K562 (cell line): ENCODE measurements around the gene SH3BP4. TPM values are rescaled to one million over a fixed set of nuclear protein-coding genes. Genes with fewer than 3 reads are reported as not detected.

ENCODE experiments used
- ATAC-seq: fragments of 200-7000 bp; cut with Tn5 transposase; 3 replicates; pipeline ENCODE4 v1.9.1; 2020; ENCODE audit warnings: moderate library complexity
- BruUV-seq: library from RNA; stranded (reverse); fragments of 400-500 nt; replicated peaks from 2 replicates; lab custom pipeline; 2021; lab: Mats Ljungman, UMichigan
- CTCF ChIA-PET: fragments of 300-600 bp; formaldehyde crosslinking; extraction: SDS; loops from one replicate; lab custom pipeline; 2021; ENCODE audit warnings: low intra/inter-chr PET ratio; lab: Yijun Ruan, JAX
- POLR2A ChIA-PET: fragments of 300-600, 350-650 bp; sonication (Branson Sonifier 250); formaldehyde crosslinking; extraction: SDS; loops from one replicate; lab custom pipeline; 2021; ENCODE audit warnings: antibody characterized with exemption, inconsistent platforms; lab: Yijun Ruan, JAX
- DNase-seq, 4 experiments: peaks; one replicate each; pipeline versions ENCODE4 v3.0.0 to v3.0.0-alpha.2; 2011 to 2018; ENCODE audit warnings: low spot score in 3 of 4, mixed read lengths in 3 of 4; ENCODE audit errors: extremely low read depth in 1 of 4
- FAIRE-seq: peaks from 2 replicates; lab custom pipeline; 2011; peaks lifted over from hg19 to GRCh38; lab: Jason Lieb, UNC
- H2AFZ ChIP-seq: 2 replicates; pipeline ENCODE4 v1.6.0; 2011; ENCODE audit warnings: low read depth, low read length, control low read depth, inconsistent platforms
- H3K27ac ChIP-seq: fragments of 200-600 bp; 3 replicates; pipeline ENCODE4 v1.8.0; 2011; ENCODE audit warnings: low read depth, mild to moderate bottlenecking, control low read depth, inconsistent platforms, low read length, moderate library complexity, mixed read lengths; ENCODE audit errors: extremely low read depth
- H3K27me3 ChIP-seq, 2 experiments: fragments of 300-600 bp in 1 of 2; 2 replicates in 1 of 2; 3 replicates in 1 of 2; pipeline versions ENCODE4 v1.6.0 to v1.8.0; 2011; ENCODE audit warnings: inconsistent platforms in 2 of 2, low read length in 2 of 2, mild to moderate bottlenecking in 1 of 2, mixed read lengths in 1 of 2, moderate library complexity in 1 of 2; ENCODE audit not compliant: control insufficient read depth in 2 of 2, insufficient read depth in 2 of 2
- H3K36me3 ChIP-seq: fragments of 300-600 bp; 3 replicates; pipeline ENCODE4 v1.8.0; 2011; ENCODE audit warnings: mild to moderate bottlenecking, low read length, inconsistent platforms; ENCODE audit not compliant: control insufficient read depth, insufficient read depth
- H3K4me1 ChIP-seq, 2 experiments: fragments of 200-600 bp in 1 of 2; replicated peaks in 1 of 2; 2 replicates in 1 of 2; 3 replicates in 1 of 2; pipeline versions ENCODE4 v1.5.1 to v1.8.0; 2011; ENCODE audit warnings: inconsistent platforms in 2 of 2, low read length in 2 of 2, mild to moderate bottlenecking in 1 of 2, mixed read lengths in 1 of 2, moderate library complexity in 1 of 2; ENCODE audit not compliant: control insufficient read depth in 2 of 2, insufficient read depth in 2 of 2
- H3K4me2 ChIP-seq: 2 replicates; pipeline ENCODE4 v1.6.1; 2011; ENCODE audit warnings: low read length, control low read depth, inconsistent platforms, mixed read lengths; ENCODE audit not compliant: insufficient read depth
- H3K4me3 ChIP-seq: fragments of 200-600 bp; sonication (generic), shearing (Covaris generic); 2 replicates; pipeline ENCODE4 v1.5.1; 2016; ENCODE audit warnings: control low read depth, inconsistent platforms
- H3K79me2 ChIP-seq: fragments of 200-600 bp; 3 replicates; pipeline ENCODE4 v1.8.0; 2011; ENCODE audit warnings: low read length, inconsistent platforms; ENCODE audit not compliant: control insufficient read depth, insufficient read depth
- H3K9ac ChIP-seq, 2 experiments: 2 replicates each; pipeline versions ENCODE4 v1.6.0 to v1.6.1; 2011; ENCODE audit warnings: low read depth in 2 of 2, low read length in 2 of 2, control low read depth in 1 of 2, inconsistent platforms in 1 of 2, mild to moderate bottlenecking in 1 of 2, mixed read lengths in 1 of 2; ENCODE audit not compliant: insufficient read depth in 1 of 2
- H3K9me1 ChIP-seq: one replicate; pipeline ENCODE4 v1.6.0; 2011; ENCODE audit warnings: inconsistent platforms, mild to moderate bottlenecking, low read length, moderate library complexity; ENCODE audit not compliant: control insufficient read depth, insufficient read depth
- H3K9me3 ChIP-seq: replicated peaks from 2 replicates; pipeline ENCODE4 v1.5.1; 2011; ENCODE audit warnings: low read depth, low read length, inconsistent platforms; ENCODE audit not compliant: control insufficient read depth, insufficient read depth
- H4K20me1 ChIP-seq: replicated peaks from 2 replicates; pipeline ENCODE4 v1.6.1; 2011; ENCODE audit warnings: low read length, inconsistent platforms, mixed read lengths; ENCODE audit not compliant: control insufficient read depth, insufficient read depth
- ADNP ChIP-seq: fragments of 200-800 bp; sonication (Bioruptor generic); IDR thresholded peaks from 2 replicates; pipeline ENCODE4 v1.6.1; 2016; ENCODE audit warnings: missing genetic modification characterization, missing compliant biosample characterization
- BRD4 ChIP-seq: fragments of 200-600 bp; sonication (generic); IDR thresholded peaks from 2 replicates; pipeline ENCODE4 v1.6.1; 2017; ENCODE audit warnings: inconsistent platforms
- FOXJ3 ChIP-seq: sonication (generic); formaldehyde crosslinking; IDR thresholded peaks from 2 replicates; pipeline ENCODE4 v1.4.0; 2020; ENCODE audit warnings: mild to moderate bottlenecking, missing genetic modification reagents
- HDAC1 ChIP-seq, 2 experiments: fragments of 450-650 bp; IDR thresholded peaks; 2 replicates each; pipeline ENCODE4 v1.6.1; 2016 to 2017; ENCODE audit warnings: inconsistent platforms in 1 of 2, mild to moderate bottlenecking in 1 of 2, moderate library complexity in 1 of 2
- MAZ ChIP-seq, 2 experiments: fragments of 450-650 bp in 1 of 2; sonication (generic) in 1 of 2; formaldehyde crosslinking; IDR thresholded peaks in 1 of 2; conservative IDR thresholded peaks in 1 of 2; 2 replicates each; pipeline versions ENCODE4 v1.4.0 to v1.5.0; 2020; ENCODE audit warnings: mild to moderate bottlenecking in 1 of 2, missing genetic modification reagents in 1 of 2
- MTF1 ChIP-seq: fragments of 250-450 bp; sonication (Bioruptor Pico); IDR thresholded peaks from 2 replicates; pipeline ENCODE4 v1.9.0; 2021; ENCODE audit warnings: moderate library complexity, mild to moderate bottlenecking, inconsistent platforms, borderline replicate concordance
- NFYB ChIP-seq: IDR thresholded peaks from 2 replicates; pipeline ENCODE4 v1.6.1; 2011; ENCODE audit warnings: mild to moderate bottlenecking, moderate library complexity; ENCODE audit not compliant: insufficient read length; ENCODE audit errors: extremely low read depth
- SMARCC2 ChIP-seq: fragments of 450-650 bp; IDR thresholded peaks from 2 replicates; pipeline ENCODE4 v1.6.1; 2017; ENCODE audit warnings: antibody characterized with exemption, moderate library complexity, mild to moderate bottlenecking, low read depth
- ZNF431 ChIP-seq: sonication (generic); formaldehyde crosslinking; IDR thresholded peaks from 2 replicates; pipeline ENCODE4 v1.8.0; 2022; ENCODE audit warnings: mild to moderate bottlenecking, missing genetic modification reagents
- ZNF436 ChIP-seq: fragments of 250-450, 450-650 bp; sonication (Bioruptor Pico); formaldehyde crosslinking; IDR thresholded peaks from 2 replicates; pipeline ENCODE4 v1.7.0; 2020; ENCODE audit warnings: mild to moderate bottlenecking
- WGBS: fragments of 100-300 bp; shearing (Covaris generic); methylation state at CpG from one replicate; pipeline ENCODE4 v1.1.6; 2016; ENCODE audit warnings: low coverage, mixed read lengths; ENCODE audit not compliant: insufficient coverage; ENCODE audit errors: missing lambda C conversion rate; 5-methylcytosine and 5-hydroxymethylcytosine counted together
- in situ Hi-C: fragments of 300-500 bp; cut with MboI; formaldehyde crosslinking; loops from 4 replicates; pipeline ENCODE4 v1.15.0; 2018; ENCODE audit warnings: inconsistent platforms, mixed read lengths
- intact Hi-C: fragments of 100-400 bp; cut with micrococcal nuclease; formaldehyde crosslinking; loops from 2 replicates; pipeline ENCODE4 v1.14.2; 2022
- polyA plus RNA-seq, 8 experiments: library from polyadenylated mRNA; depleted of rRNA in 4 of 8; stranded (reverse) in 5 of 8; unstranded in 3 of 8; fragments of >200 nt; fragmentation: Nextera tagmentation in 2 of 8; fragmentation: Illumina TruSeq in 1 of 8; extraction: Ambion mirVana in 2 of 8; extraction: Trizol in 1 of 8; gene quantifications; 2 replicates each; pipeline versions ENCODE4 v1.2.1 to v1.2.3, GENCODE V29; 2011 to 2014; ENCODE audit warnings: inconsistent platforms in 1 of 8, missing spikeins in 1 of 8
- total RNA-seq, 7 experiments: library from RNA; depleted of rRNA in 6 of 7; stranded (reverse); fragments of >200 nt in 6 of 7; fragmentation: Illumina TruSeq in 2 of 7; extraction: Trizol in 2 of 7; gene quantifications; 2 replicates each; pipeline versions ENCODE4 v1.2.1 to v1.2.3, GENCODE V29; 2011 to 2021; ENCODE audit warnings: low replicate concordance in 1 of 7
- TF ChIP-seq, protein P1 (sequence below): fragments of 250-450 bp; sonication (Bioruptor Pico); IDR thresholded peaks from 2 replicates; pipeline ENCODE4 v1.4.0; 2020; ENCODE audit warnings: mild to moderate bottlenecking, moderate library complexity, borderline replicate concordance

SH3BP4 gene
- total and polyA plus RNA-seq, 9 of the 15 experiments (the other 6 are each of a cell fraction or from before 2014, with no cell fraction given) = 0.03 to 0.28 (median 0.27) TPM; not detected in 6

- Histone ChIP-seq H3K79me2 (no peaks in the 10 kb centered on the region), H3K9ac (no peak overlapping the region), H2AFZ (no peak overlapping the region), H3K4me3 (no peak overlapping the region), H3K27ac (no peak overlapping the region), H4K20me1 (no peaks in the 10 kb centered on the region), H3K4me1 (no peaks in the 10 kb centered on the region), H3K9me3 (no peaks in the 10 kb centered on the region), H3K27me3 (peaks cover 0 to 3% of the 10 kb centered on the region in 2 experiments; a peak in 1 of 5 replicates), H3K4me2 (no peak overlapping the region), H3K36me3 (no peaks in the 10 kb centered on the region), H3K9me1 (no peaks in the 10 kb centered on the region)
- FAIRE-seq (no peak), DNase-seq (no peak), ATAC-seq (no peak)
- no peak for TF ChIP-seq MTF1 (CRISPR knock-in tag)
- TF ChIP-seq HDAC1 (IDR thresholded peaks at IDR 0.05) = no peak
- TF ChIP-seq, protein P1, sequence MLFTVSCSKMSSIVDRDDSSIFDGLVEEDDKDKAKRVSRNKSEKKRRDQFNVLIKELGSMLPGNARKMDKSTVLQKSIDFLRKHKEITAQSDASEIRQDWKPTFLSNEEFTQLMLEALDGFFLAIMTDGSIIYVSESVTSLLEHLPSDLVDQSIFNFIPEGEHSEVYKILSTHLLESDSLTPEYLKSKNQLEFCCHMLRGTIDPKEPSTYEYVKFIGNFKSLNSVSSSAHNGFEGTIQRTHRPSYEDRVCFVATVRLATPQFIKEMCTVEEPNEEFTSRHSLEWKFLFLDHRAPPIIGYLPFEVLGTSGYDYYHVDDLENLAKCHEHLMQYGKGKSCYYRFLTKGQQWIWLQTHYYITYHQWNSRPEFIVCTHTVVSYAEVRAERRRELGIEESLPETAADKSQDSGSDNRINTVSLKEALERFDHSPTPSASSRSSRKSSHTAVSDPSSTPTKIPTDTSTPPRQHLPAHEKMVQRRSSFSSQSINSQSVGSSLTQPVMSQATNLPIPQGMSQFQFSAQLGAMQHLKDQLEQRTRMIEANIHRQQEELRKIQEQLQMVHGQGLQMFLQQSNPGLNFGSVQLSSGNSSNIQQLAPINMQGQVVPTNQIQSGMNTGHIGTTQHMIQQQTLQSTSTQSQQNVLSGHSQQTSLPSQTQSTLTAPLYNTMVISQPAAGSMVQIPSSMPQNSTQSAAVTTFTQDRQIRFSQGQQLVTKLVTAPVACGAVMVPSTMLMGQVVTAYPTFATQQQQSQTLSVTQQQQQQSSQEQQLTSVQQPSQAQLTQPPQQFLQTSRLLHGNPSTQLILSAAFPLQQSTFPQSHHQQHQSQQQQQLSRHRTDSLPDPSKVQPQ (CRISPR knock-in tag) = no peak
- no peak for TF ChIP-seq MAZ (CRISPR knock-in tag; conservative IDR thresholded peaks at IDR 0.05 in 1 of 2, IDR thresholded peaks at IDR 0.05 in 1 of 2)
- TF ChIP-seq ZNF436 (CRISPR knock-in tag) = no peak
- TF ChIP-seq BRD4 = no peak
- no peak for TF ChIP-seq ADNP (tag)
- no peak for TF ChIP-seq FOXJ3
- no peak for TF ChIP-seq NFYB
- TF ChIP-seq SMARCC2 = no peak
- TF ChIP-seq ZNF431 (CRISPR knock-in tag) = no peak
- intact Hi-C loops = no loop called here
- in situ Hi-C loops = no loop called here
- no TSS peak for BruUV-seq
- 0% methylated on average over 3 of the region's 3 CpGs for WGBS
- CTCF ChIA-PET = no interaction called here
- POLR2A ChIA-PET = interaction anchor here (0.6 kb wide), 1 partner anchor 586 kb away, joined by 3 read pairs; no protein-coding TSS in a partner anchor
These were observed 116.9 kb downstream of the SH3BP4 start for GRCh38 chr2:235068701-235069100.
